Fibroblast of gingiva (primary cell): ENCODE results near the gene TMEM14C.

ENCODE experiments used
- DNase-seq: peaks from one replicate; pipeline ENCODE4 v3.0.0-alpha.2; 2011; ENCODE audit warnings: low read depth

TMEM14C gene

DNA sequence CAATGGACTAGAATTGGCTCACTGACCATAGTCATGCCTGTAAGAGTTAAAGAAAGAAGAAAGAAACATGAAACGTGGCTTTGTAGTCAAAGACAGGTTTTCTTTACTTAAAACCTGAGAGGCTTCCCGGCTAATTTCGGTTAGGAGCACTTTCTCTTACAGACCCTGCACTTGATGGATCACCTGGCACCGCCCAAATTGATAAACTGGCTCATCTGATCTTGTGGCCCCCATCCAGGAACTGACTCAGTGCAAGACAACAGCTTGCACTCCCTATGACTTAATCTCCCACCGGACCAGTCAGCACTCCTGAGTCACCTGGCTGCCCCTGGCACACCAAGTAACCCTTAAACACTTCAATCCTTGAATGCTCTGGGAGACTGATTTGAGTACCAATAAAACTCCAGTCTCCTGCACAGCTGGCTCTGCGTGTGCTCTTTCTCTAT, 37.0 kb downstream of the TMEM14C start:
- peak; percentile 16 for DNase-seq

- peak; percentile 14 for DNase-seq
Measured at GRCh38 chr6:10763006-10763405, 40.1 kb downstream of the TMEM14C start.

- no peak for DNase-seq
Measured at GRCh38 chr6:10769419-10769818, 46.5 kb downstream of the TMEM14C start.

DNA sequence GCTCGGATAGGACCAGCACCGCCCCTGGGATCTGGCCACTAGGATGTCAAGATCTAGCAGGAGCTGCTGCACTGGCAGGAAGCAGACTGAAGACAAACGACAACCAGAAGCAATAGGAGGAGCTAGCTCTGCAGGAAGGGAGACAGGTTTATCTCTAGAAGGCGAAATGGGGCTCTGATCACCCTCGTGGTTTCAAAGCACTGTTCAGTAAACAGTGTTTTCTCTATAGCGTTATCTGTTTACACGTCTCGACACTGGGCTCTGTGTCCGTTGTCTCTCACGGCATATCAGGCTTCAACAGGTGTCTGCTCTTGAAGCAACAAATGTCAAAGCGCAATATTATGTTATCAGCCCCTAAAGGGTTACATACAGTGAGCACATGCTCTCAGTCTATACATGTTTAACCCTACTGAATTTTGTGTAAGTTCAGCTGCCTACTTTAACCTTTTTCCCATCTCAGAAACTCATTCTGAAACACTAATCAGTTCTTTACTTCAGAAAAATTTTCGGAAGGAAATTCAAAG, 48.6 kb downstream of the TMEM14C start:
- DNase-seq = no peak

DNA sequence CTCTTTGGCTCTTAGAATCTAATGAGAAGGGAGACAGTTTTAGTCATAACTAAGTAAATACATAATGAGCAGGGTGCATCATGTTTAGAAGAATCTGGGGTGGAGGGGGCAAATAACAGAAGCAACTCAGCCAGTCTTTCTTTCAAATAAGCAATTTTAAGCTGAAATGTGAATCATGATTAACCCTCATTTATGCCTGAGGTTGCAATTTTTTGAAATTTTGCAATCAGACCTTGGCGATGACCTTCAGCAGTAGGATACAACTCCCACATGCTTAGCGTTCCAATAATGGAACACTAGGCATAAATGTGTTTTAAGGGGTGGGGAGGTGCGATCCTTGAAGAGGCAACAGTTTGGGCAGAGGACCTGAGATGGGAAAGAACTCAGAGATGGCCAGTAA, 55.4 kb downstream of the TMEM14C start:
- DNase-seq = no peak

GRCh38 chr6:10779076-10779475, 56.2 kb downstream of the TMEM14C start:
- no peak for DNase-seq
